Fibroblast of lung (primary cell): Measurements from ENCODE around the gene SPEM1.

Experiments
- CTCF ChIP-seq, 2 donors: IDR thresholded peaks in 1 of 2; conservative IDR thresholded peaks in 1 of 2; 1 replicate in 1 of 2; 2 replicates in 1 of 2; pipeline ENCODE4 v1.5.1; 2011 to 2012; ENCODE audit warnings: low read length in 2 of 2, control low read depth in 1 of 2, inconsistent platforms in 1 of 2, low read depth in 1 of 2, mild to moderate bottlenecking in 1 of 2
- EZH2 ChIP-seq: IDR thresholded peaks from 2 replicates; pipeline ENCODE4 v1.5.1; 2012; ENCODE audit warnings: low read length, control low read depth, mild to moderate bottlenecking; ENCODE audit errors: missing control alignments

DNA sequence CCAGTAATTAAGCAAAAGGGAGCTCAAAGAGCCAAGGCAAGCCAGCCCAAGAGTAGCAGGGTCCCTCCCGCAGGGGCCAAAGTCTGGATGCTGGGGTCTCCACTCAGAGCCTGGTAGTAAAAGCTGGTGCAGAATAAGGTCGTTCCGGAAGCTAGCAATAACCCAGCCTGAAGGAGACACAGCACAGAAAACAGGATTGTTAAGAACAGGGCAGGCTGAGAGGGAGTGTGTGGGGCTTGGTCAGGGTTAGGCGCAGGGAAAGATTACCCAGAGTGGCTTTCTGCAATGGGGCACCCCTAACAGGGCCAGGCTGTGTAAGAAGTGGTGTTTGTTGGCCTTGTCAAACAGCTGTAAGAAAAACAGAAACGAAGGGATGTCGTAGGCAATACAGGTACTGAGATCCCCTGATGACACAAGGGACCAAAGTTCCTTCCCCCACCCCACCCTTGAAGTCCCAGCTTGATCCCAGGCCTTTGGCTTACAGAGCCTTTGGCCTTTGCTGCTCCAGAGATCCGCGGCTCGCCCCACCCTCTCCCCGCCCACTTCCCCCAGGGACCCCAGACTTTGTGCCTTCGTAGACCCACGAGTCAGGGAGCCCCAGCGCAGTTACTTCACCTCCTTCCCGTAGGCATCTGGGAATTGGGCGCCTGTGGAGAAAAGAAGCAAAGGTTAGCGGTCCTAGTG lies 16.9 kb upstream of the SPEM1 start:
- TF ChIP-seq CTCF (conservative IDR thresholded peaks at IDR 0.05 in 1 of 2, IDR thresholded peaks at IDR 0.05 in 1 of 2; ENCODE audit: low read depth in 1 of 2, low read length in 2 of 2) = no peak
- no peak for TF ChIP-seq EZH2
